Left ventricle myocardium inferior (tissue), 1 donor: ENCODE results near the gene MICAL3. TPM values are rescaled to one million over a fixed set of nuclear protein-coding genes. Genes with fewer than 3 reads are reported as not detected.

Source experiments
- DNase-seq: peaks from one replicate; pipeline ENCODE4 v3.0.0-alpha.2; 2020
- H3K27ac ChIP-seq: fragments of 200-600 bp; replicated peaks from 2 replicates; pipeline ENCODE4 v1.8.0; 2021
- H3K27me3 ChIP-seq: fragments of 200-600 bp; 2 replicates; pipeline ENCODE4 v1.8.0; 2021; ENCODE audit warnings: low read depth
- H3K36me3 ChIP-seq: fragments of 200-600 bp; 2 replicates; pipeline ENCODE4 v1.8.0; 2021
- H3K4me1 ChIP-seq: fragments of 200-600 bp; 2 replicates; pipeline ENCODE4 v1.8.0; 2021
- H3K4me3 ChIP-seq: fragments of 200-600 bp; 2 replicates; pipeline ENCODE4 v1.8.0; 2021; ENCODE audit warnings: mild to moderate bottlenecking, moderate library complexity
- H3K9me3 ChIP-seq: fragments of 200-600 bp; replicated peaks from 2 replicates; pipeline ENCODE4 v1.8.0; 2021
- CTCF ChIP-seq: fragments of 200-600 bp; IDR thresholded peaks from 2 replicates; pipeline ENCODE4 v1.8.0; 2021; ENCODE audit warnings: antibody characterized with exemption, mild to moderate bottlenecking, borderline replicate concordance
- intact Hi-C: fragments of 100-400 bp; cut with micrococcal nuclease; formaldehyde crosslinking; loops from one replicate; pipeline ENCODE4 v1.11.0; 2022
- total RNA-seq: library from RNA; stranded (reverse); fragmentation: NEBNext Ultra II Directional; extraction: Animal tissue kit (Norgen Biotek cat#: 25700); gene quantifications from one replicate; pipeline ENCODE4 v1.2.1, GENCODE V29; 2021
- donor health status: DM: no; HTN: yes; CAD: no; lungs with severe emphysema.

The MICAL3 gene
- total RNA-seq, 1 donor from 2014 or later: 92.5 TPM

GRCh38 chr22:17853073-17853472 is 171.3 kb downstream of the MICAL3 start:
- no peaks in the 10 kb centered on the region for H3K36me3 ChIP-seq
- no peaks in the 10 kb centered on the region for H3K9me3 ChIP-seq
- peak overlapping the region; percentile 85 for H3K27ac ChIP-seq
- no peak overlapping the region for H3K4me3 ChIP-seq
- intact Hi-C loops: no loop called here
- no peak for TF ChIP-seq CTCF
- no peak for DNase-seq
- no peaks in the 10 kb centered on the region for H3K27me3 ChIP-seq
- peaks cover 71% of the 10 kb centered on the region for H3K4me1 ChIP-seq

- H3K27me3 ChIP-seq: no peaks in the 10 kb centered on the region
- no peak overlapping the region for H3K4me3 ChIP-seq
- peak; percentile 74 for DNase-seq
- H3K36me3 ChIP-seq: no peaks in the 10 kb centered on the region
- H3K9me3 ChIP-seq: no peaks in the 10 kb centered on the region
- TF ChIP-seq CTCF: no peak
- intact Hi-C loops: no loop called here
- peaks cover 75% of the 10 kb centered on the region for H3K4me1 ChIP-seq
- H3K27ac ChIP-seq: peak overlapping the region; percentile 85
Observed at GRCh38 chr22:17851759-17852158, 172.6 kb downstream of the MICAL3 start.

GRCh38 chr22:17847360-17848078 is 176.8 kb downstream of the MICAL3 start:
- no peaks in the 10 kb centered on the region for H3K36me3 ChIP-seq
- intact Hi-C loops: no loop called here
- H3K27ac ChIP-seq: peak overlapping the region; percentile 78
- no peaks in the 10 kb centered on the region for H3K9me3 ChIP-seq
- H3K4me3 ChIP-seq: no peak overlapping the region
- peaks cover 84% of the 10 kb centered on the region for H3K4me1 ChIP-seq
- TF ChIP-seq CTCF: no peak
- no peaks in the 10 kb centered on the region for H3K27me3 ChIP-seq
- no peak for DNase-seq

- H3K36me3 ChIP-seq: peaks cover 4% of the 10 kb centered on the region
- no peak for TF ChIP-seq CTCF
- H3K4me3 ChIP-seq: peak overlapping the region; percentile 11
- H3K27me3 ChIP-seq: no peaks in the 10 kb centered on the region
- peaks cover 85% of the 10 kb centered on the region for H3K4me1 ChIP-seq
- intact Hi-C loops: no loop called here
- peak overlapping the region; percentile 78 for H3K27ac ChIP-seq
- DNase-seq: no peak
- no peaks in the 10 kb centered on the region for H3K9me3 ChIP-seq
Observed at GRCh38 chr22:17846326-17846992, 177.9 kb downstream of the MICAL3 start.

GRCh38 chr22:17845790-17846189 is 178.6 kb downstream of the MICAL3 start:
- peaks cover 11% of the 10 kb centered on the region for H3K36me3 ChIP-seq
- intact Hi-C loops: no loop called here
- no peaks in the 10 kb centered on the region for H3K27me3 ChIP-seq
- H3K27ac ChIP-seq: peak overlapping the region; percentile 78
- no peak for TF ChIP-seq CTCF
- no peaks in the 10 kb centered on the region for H3K9me3 ChIP-seq
- H3K4me1 ChIP-seq: peaks cover 78% of the 10 kb centered on the region
- peak overlapping the region; percentile 11 for H3K4me3 ChIP-seq
- DNase-seq: no peak
